ENCODE measurements around the gene TOX2.

DNA sequence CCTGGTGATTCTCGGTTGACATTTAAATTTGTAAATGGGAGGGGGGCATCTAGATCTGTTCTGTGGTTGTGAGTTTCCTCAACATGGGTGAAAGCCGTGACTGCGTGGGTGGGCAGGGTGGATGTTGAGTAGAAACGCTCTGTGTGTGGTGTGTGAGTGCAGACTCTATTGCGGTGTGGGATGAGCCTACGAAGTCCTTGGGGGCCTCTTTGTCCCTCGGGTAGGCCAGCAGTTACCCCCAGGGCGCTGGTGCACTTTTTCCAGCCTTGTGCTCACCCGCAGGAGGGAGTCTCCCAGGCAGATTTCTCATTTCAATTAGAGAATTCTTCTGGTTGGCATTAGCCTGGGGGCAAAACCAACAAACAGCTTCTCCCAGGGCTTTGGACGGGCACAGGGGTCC, 10.6 kb downstream of the TOX2 start:
- TF ChIP-seq FOXM1 (IDR thresholded peaks at IDR 0.05; ENCODE audit: borderline replicate concordance) (no peak), FOXK2 (IDR thresholded peaks at IDR 0.05) (no peak), BHLHE40 (IDR thresholded peaks at IDR 0.05; ENCODE audit: borderline replicate concordance) (no peak), SP1 (IDR thresholded peaks at IDR 0.05) (no peak), SUZ12 (IDR thresholded peaks at IDR 0.05) (no peak), HDGF (IDR thresholded peaks at IDR 0.05; ENCODE audit: borderline replicate concordance) (no peak), NFRKB (IDR thresholded peaks at IDR 0.05) (no peak), TARDBP (IDR thresholded peaks at IDR 0.05) (no peak), CTBP1 (IDR thresholded peaks at IDR 0.05; ENCODE audit: borderline replicate concordance) (no peak), FOXA1 (IDR thresholded peaks at IDR 0.05) (no peak)
- TF ChIP-seq, protein P1, sequence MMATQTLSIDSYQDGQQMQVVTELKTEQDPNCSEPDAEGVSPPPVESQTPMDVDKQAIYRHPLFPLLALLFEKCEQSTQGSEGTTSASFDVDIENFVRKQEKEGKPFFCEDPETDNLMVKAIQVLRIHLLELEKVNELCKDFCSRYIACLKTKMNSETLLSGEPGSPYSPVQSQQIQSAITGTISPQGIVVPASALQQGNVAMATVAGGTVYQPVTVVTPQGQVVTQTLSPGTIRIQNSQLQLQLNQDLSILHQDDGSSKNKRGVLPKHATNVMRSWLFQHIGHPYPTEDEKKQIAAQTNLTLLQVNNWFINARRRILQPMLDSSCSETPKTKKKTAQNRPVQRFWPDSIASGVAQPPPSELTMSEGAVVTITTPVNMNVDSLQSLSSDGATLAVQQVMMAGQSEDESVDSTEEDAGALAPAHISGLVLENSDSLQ (IDR thresholded peaks at IDR 0.05) = no peak
